ENCODE measurements around the gene SOX3. TPM values are rescaled to one million over a fixed set of nuclear protein-coding genes. Genes with fewer than 3 reads are reported as not detected.

SOX3 gene
- polyA plus RNA-seq, 3 donors from 2014 or later, result not detected

DNA sequence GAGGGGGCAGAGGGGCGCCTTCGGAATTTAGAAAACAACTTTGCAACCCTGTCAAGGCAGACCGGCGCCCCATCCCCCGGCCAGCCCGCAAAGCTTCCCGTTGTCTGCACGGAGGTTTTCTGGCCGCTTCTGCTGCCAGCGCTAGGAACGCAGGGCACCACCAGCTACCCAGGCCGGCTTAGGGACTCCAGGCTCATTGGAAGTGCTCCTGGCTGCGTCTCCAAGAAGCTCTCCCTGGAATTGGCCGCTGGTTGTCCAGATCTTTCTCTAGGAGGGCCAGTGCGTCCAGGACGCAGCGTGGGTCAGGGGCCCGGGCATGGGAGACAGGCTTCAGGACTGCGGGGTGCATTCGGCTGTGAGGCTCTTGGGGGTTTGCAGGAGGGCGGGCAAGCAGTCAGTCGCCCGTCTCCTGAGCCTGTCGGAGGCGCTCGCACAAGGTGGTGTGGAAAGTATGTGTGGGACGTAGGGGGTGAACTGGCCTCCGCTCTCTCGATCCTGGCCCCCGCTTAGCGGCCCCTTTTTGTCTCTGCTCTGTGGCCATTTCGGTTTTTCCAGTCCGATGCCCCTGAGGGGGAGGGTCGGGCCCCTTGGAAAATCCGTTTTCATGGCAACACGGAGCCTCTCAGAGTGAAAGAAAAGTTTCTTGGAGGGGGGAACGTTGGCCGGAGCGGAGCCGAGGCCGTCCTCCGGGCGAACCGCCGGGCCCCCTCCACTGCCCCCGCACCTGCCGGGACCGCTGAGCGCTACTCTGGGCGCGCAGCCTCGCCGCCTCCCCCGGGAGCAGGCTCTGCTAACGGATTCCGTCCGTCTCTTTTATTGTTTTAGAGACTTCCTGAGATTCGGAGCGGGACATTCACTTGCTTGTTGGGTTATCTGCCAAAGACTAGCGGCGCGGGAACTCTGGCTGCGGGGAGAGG lies 810 bp upstream of the SOX3 start:
- Mint-ChIP-seq H3K4me3 (no peak overlapping the region), H3K36me3 (peaks cover 0 to 4% (median 0%) of the 10 kb centered on the region in 3 donors), H3K27me3 (ENCODE audit: low read depth in 3 of 3) (peaks cover 13 to 32% (median 20%) of the 10 kb centered on the region in 3 donors), H3K27ac (no peak overlapping the region), H3K4me1 (peaks cover 0 to 2% of the 10 kb centered on the region in 2 donors), H3K9me3 (peaks cover 0 to 13% (median under 1%) of the 10 kb centered on the region in 6 donors)
- no peak for DNase-seq

GRCh38 chrX:140503714-140504351 lies 1.0 kb downstream of the SOX3 start:
- no peak for DNase-seq

GRCh38 chrX:140503238-140503601 lies 1.6 kb downstream of the SOX3 start:
- Mint-ChIP-seq H3K27me3 (ENCODE audit: low read depth in 3 of 3) (peaks cover 12 to 31% (median 20%) of the 10 kb centered on the region in 3 donors), H3K4me3 (peak overlapping the region in 2 of 5 donors; percentile 30 to 36), H3K27ac (no peak overlapping the region), H3K36me3 (peaks cover 0 to 4% (median 0%) of the 10 kb centered on the region in 3 donors), H3K4me1 (peaks cover 0 to 2% of the 10 kb centered on the region in 2 donors), H3K9me3 (peaks cover 0 to 18% (median under 1%) of the 10 kb centered on the region in 6 donors)
- no peak for DNase-seq

More at GRCh38 chrX:140503714-140504351, 1.0 kb downstream of the SOX3 start:
- Mint-ChIP-seq H3K4me3 (no peak overlapping the region), H3K36me3 (peaks cover 0 to 4% (median 0%) of the 10 kb centered on the region in 3 donors), H3K27ac (no peak overlapping the region), H3K9me3 (peaks cover 0 to 16% (median under 1%) of the 10 kb centered on the region in 6 donors), H3K27me3 (ENCODE audit: low read depth in 3 of 3) (peaks cover 12 to 35% (median 19%) of the 10 kb centered on the region in 3 donors), H3K4me1 (peaks cover 0 to 2% of the 10 kb centered on the region in 2 donors)

GRCh38 chrX:140502491-140503237 lies 2.2 kb downstream of the SOX3 start:
- Mint-ChIP-seq H3K27ac (no peak overlapping the region), H3K36me3 (peaks cover 0 to 4% (median 0%) of the 10 kb centered on the region in 3 donors), H3K27me3 (ENCODE audit: low read depth in 3 of 3) (peaks cover 9 to 30% (median 20%) of the 10 kb centered on the region in 3 donors), H3K4me1 (peaks cover 0 to 2% of the 10 kb centered on the region in 2 donors), H3K9me3 (peaks cover 0 to 18% (median under 1%) of the 10 kb centered on the region in 6 donors), H3K4me3 (peak overlapping the region in 2 of 5 donors; percentile 18 to 30)
- DNase-seq, result no peak

DNA sequence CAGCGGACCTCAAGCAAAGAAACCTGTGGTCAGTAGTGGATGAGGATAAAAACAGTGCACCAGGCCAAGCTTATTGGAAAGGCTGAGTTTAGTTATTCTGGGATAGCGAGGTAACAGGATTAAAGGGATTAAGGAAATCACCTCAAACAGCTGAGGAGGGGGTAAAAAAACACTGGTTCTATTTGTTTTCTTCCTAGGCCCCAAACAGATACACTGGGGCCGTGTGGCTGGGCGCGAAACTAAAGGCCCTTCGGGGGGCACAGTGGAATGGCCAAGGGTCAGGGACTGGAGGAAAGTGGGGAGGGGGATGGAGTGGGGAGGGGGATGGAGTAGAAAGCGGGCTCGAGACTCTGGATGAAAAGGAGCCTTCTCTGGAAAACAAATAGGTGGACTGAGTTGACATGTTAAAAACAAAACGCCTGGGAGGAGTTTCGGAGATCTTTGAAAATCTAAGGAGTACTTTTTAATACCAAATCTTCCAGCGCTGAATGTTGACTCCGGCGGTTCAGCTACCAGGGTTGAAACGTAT lies 2.9 kb downstream of the SOX3 start:
- Mint-ChIP-seq H3K9me3 (peaks cover 0 to 12% (median under 1%) of the 10 kb centered on the region in 6 donors), H3K36me3 (peaks cover 0 to 4% (median 0%) of the 10 kb centered on the region in 3 donors), H3K4me1 (peaks cover 0 to 2% of the 10 kb centered on the region in 2 donors), H3K27me3 (ENCODE audit: low read depth in 3 of 3) (peaks cover 3 to 29% (median 18%) of the 10 kb centered on the region in 3 donors), H3K4me3 (no peak overlapping the region), H3K27ac (no peak overlapping the region)
- no peak for DNase-seq

DNA sequence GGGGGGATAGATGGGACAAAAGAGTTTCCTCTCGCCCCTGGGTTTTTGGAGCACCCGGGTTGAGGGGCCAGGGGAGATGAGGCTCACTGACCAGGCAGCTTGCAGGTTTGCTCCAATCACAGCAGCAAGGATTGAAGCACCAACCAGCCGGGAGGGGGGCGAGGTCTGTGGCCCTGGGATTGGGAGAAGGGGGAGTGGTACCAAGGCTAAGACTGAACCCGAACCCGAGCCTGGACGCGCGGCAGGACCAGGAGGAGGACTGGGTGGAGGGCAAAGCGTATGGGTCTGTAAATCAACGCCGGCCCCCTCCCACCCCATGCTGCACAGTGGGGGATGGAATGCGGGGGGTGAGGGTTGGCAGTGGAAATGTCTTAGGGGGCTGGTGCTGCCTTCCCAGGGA lies 3.5 kb downstream of the SOX3 start:
- Mint-ChIP-seq H3K36me3 (peaks cover 0 to 4% (median 0%) of the 10 kb centered on the region in 3 donors), H3K4me3 (no peak overlapping the region), H3K4me1 (peaks cover 0 to 2% of the 10 kb centered on the region in 2 donors), H3K27ac (no peak overlapping the region), H3K9me3 (peaks cover 0 to 9% (median 0%) of the 10 kb centered on the region in 6 donors), H3K27me3 (ENCODE audit: low read depth in 3 of 3) (peaks cover 4 to 27% (median 17%) of the 10 kb centered on the region in 3 donors)
- DNase-seq, result no peak

DNA sequence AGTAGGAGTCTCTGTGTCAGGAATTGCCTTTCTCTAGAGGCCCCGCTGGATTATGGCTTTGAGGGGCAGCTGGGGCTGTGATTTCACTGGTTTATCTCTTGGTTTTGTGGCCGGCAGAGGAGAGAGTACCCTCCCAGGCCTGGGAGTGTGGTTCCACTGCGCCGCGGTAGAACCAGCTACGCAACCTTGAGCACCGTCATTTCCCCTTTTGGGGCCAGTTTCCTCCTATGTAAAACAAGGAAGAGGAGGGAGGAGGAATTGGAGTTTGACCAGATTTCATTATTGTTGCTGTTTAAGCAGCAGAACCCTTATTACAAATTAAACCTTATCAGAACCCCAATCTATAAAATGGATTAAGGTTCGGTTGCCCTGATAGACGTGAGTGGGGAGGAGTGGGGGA lies 4.4 kb downstream of the SOX3 start:
- no peak overlapping the region for H3K27ac Mint-ChIP-seq
- H3K4me3 Mint-ChIP-seq, result no peak overlapping the region
- H3K27me3 Mint-ChIP-seq (ENCODE audit: low read depth in 3 of 3), result peaks cover 4 to 32% (median 17%) of the 10 kb centered on the region in 3 donors
- peaks cover 0 to 2% of the 10 kb centered on the region in 2 donors for H3K4me1 Mint-ChIP-seq
- no peak for DNase-seq
- H3K9me3 Mint-ChIP-seq, result peaks cover 0 to 9% (median 0%) of the 10 kb centered on the region in 6 donors
- H3K36me3 Mint-ChIP-seq, result peaks cover 0 to 4% (median 0%) of the 10 kb centered on the region in 3 donors

DNA sequence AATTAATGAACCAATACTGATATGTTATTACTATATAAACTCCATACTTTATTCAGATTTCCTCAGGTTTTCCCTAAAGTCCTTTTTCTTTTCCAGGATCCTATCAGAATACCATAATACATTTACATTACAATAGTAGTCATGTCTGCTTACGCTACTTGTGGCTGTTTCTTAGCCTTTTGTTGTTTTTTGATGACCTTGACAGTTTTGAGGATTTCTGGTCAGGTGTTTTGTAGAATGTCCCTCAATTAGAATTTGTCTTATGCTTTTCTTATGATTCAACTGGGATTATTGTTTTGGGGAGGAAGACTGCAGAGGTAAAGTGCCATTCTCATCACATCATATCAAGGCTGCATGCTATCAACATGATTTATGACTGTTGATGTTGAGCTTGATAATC lies 9.1 kb downstream of the SOX3 start:
- peaks cover 0 to 5% (median under 1%) of the 10 kb centered on the region in 6 donors for H3K9me3 Mint-ChIP-seq
- H3K4me1 Mint-ChIP-seq, result no peaks in the 10 kb centered on the region
- no peak overlapping the region for H3K27ac Mint-ChIP-seq
- DNase-seq, result no peak
- H3K4me3 Mint-ChIP-seq, result no peak overlapping the region
- H3K36me3 Mint-ChIP-seq, result no peaks in the 10 kb centered on the region
- peaks cover 5 to 25% (median 8%) of the 10 kb centered on the region in 3 donors for H3K27me3 Mint-ChIP-seq (ENCODE audit: low read depth in 3 of 3)

DNA sequence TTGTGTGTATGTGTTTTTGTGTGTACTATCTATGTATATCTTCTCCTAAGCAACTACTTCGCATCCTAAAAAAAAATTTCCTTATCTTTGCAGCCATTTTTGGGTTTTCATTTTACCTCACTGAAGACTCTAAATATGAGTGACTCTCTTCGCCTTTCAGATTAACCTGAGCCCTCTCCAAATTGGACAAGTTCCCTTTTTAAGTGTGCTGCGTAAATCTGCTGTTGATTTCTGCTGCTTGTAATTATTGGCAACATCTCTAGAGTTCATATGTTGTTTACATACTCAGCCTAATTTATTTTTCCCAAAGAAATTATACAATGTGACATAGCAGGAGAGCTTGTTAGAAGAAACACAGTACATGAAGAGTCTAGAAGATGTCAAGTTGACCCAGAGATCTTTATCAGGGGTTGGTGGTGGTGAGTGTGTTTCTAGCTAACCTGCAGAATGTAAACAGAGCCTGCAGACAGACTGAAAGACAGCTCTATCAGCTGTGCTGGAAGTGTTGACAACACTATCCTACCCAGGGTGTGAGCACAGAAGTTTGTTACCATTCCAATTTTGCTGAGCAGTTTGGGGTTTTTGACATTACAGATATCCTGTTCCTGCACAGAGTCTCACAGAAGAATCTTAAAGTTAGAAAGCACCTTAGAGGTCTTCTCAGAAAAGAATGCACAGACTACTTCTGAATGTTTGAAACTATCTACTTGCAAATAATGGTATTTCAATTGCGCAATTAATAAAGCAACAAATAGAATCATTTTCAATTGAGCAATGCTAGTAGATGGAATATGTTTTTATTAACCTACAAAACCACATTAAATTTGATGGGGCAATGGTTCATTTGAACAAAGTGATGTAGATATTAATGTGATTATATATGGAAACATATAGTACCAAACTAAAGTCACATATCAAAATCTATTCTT lies 12.5 kb downstream of the SOX3 start:
- no peak for DNase-seq
- no peaks in the 10 kb centered on the region for H3K4me1 Mint-ChIP-seq
- peaks cover 0 to 3% (median 0%) of the 10 kb centered on the region in 6 donors for H3K9me3 Mint-ChIP-seq
- H3K27me3 Mint-ChIP-seq (ENCODE audit: low read depth in 3 of 3), result peaks cover 3 to 10% (median 4%) of the 10 kb centered on the region in 3 donors
- H3K4me3 Mint-ChIP-seq, result no peak overlapping the region
- H3K27ac Mint-ChIP-seq, result no peak overlapping the region
- H3K36me3 Mint-ChIP-seq, result no peaks in the 10 kb centered on the region

DNA sequence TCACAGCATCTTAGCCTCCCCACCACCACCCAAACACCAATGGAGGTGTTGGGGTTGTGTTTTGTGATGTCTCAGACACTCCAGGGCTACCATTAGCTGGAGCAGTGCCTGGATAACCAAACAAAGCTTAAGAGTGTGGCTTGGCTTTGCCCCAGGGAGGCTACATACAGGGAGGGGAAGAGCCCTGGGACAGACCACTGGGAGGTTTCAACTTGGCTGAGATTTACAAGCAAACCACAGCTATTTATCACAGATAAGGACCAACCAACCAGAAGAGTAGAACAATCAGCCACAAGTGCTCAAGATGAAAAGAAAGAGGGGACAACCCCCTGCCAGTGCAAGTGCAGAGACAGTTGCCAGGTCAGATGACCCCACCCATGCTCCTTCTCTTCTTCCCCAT lies 24.1 kb downstream of the SOX3 start:
- Mint-ChIP-seq H3K27me3 (ENCODE audit: low read depth in 3 of 3) (peaks cover 0 to 14% (median 3%) of the 10 kb centered on the region in 3 donors), H3K4me1 (no peaks in the 10 kb centered on the region), H3K4me3 (no peak overlapping the region), H3K27ac (no peak overlapping the region), H3K36me3 (no peaks in the 10 kb centered on the region), H3K9me3 (peaks cover 0 to 1% (median 0%) of the 10 kb centered on the region in 6 donors)
- no peak for DNase-seq

DNA sequence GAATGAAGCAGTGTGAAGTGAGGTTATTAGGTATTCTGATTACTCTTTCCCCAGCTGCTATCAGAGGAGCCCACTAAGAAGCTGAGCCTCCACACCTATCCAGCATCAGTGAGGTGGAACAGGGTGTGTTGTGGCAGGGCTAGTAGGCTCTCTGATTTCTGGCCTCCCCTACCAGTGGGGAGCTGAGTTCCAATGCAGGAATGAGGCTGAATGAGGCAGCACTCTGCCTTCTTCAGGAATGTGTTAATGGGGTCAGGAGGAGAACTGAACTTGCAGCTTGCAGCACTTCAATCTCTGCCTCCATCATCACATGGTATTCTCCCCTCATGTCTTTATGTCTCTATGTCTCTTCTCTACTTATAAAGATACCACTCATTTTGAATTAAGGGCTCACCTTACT lies 26.9 kb downstream of the SOX3 start:
- no peak overlapping the region for H3K4me3 Mint-ChIP-seq

GRCh38 chrX:140475025-140475424 lies 29.8 kb downstream of the SOX3 start:
- no peaks in the 10 kb centered on the region for H3K4me1 Mint-ChIP-seq
- H3K4me3 Mint-ChIP-seq, result no peak overlapping the region
- H3K9me3 Mint-ChIP-seq, result peaks cover 0 to 7% (median 4%) of the 10 kb centered on the region in 6 donors
- H3K27me3 Mint-ChIP-seq (ENCODE audit: low read depth in 3 of 3), result peaks cover 2 to 8% (median 3%) of the 10 kb centered on the region in 3 donors
- no peaks in the 10 kb centered on the region for H3K36me3 Mint-ChIP-seq
- DNase-seq, result no peak
- H3K27ac Mint-ChIP-seq, result no peak overlapping the region

More for the DNA sequence above, 26.9 kb downstream of the SOX3 start:
- no peak for DNase-seq
- Mint-ChIP-seq H3K27ac (no peak overlapping the region), H3K36me3 (no peaks in the 10 kb centered on the region), H3K9me3 (peaks cover 0 to 7% (median 2%) of the 10 kb centered on the region in 6 donors), H3K27me3 (ENCODE audit: low read depth in 3 of 3) (peaks cover 0 to 16% (median 3%) of the 10 kb centered on the region in 3 donors), H3K4me1 (no peaks in the 10 kb centered on the region)

All from immature natural killer cell (primary cell).